Ishikawa (cell line): ENCODE data around the gene DNAL4.

Source experiments
- CEBPB ChIP-seq: IDR thresholded peaks from 2 replicates; pipeline ENCODE4 v1.6.1; 2012
- CREB1 ChIP-seq: IDR thresholded peaks from 2 replicates; pipeline ENCODE4 v1.6.1; 2012; ENCODE audit warnings: low read depth
- EGR1 ChIP-seq: IDR thresholded peaks from 2 replicates; pipeline ENCODE4 v1.6.1; 2012
- EP300 ChIP-seq: IDR thresholded peaks from 2 replicates; pipeline ENCODE4 v1.6.1; 2012; ENCODE audit warnings: borderline replicate concordance
- FOXM1 ChIP-seq: IDR thresholded peaks from 2 replicates; pipeline ENCODE4 v1.6.1; 2012; ENCODE audit warnings: low read depth, borderline replicate concordance
- MAX ChIP-seq: IDR thresholded peaks from 2 replicates; pipeline ENCODE4 v1.6.1; 2012
- NFIC ChIP-seq: IDR thresholded peaks from 2 replicates; pipeline ENCODE4 v1.6.1; 2012
- RAD21 ChIP-seq: IDR thresholded peaks from 2 replicates; pipeline ENCODE4 v1.6.1; 2012; ENCODE audit warnings: low read depth
- REST ChIP-seq: IDR thresholded peaks from 2 replicates; pipeline ENCODE4 v1.6.1; 2012; ENCODE audit warnings: low read depth, mild to moderate bottlenecking
- TAF1 ChIP-seq: IDR thresholded peaks from 2 replicates; pipeline ENCODE4 v1.6.1; 2012; ENCODE audit warnings: low read depth, mild to moderate bottlenecking
- TCF12 ChIP-seq: IDR thresholded peaks from 2 replicates; pipeline ENCODE4 v1.6.1; 2012; ENCODE audit warnings: low read depth
- TEAD4 ChIP-seq: IDR thresholded peaks from 2 replicates; pipeline ENCODE4 v1.6.1; 2012
- YY1 ChIP-seq: IDR thresholded peaks from 2 replicates; pipeline ENCODE4 v1.6.1; 2012; ENCODE audit warnings: low read depth
- ZBTB7A ChIP-seq: IDR thresholded peaks from 2 replicates; pipeline ENCODE4 v1.6.1; 2012; ENCODE audit warnings: low read depth
- TF ChIP-seq, protein P1 (sequence below): IDR thresholded peaks from 2 replicates; pipeline ENCODE4 v1.6.1; 2012

The DNAL4 gene

DNA sequence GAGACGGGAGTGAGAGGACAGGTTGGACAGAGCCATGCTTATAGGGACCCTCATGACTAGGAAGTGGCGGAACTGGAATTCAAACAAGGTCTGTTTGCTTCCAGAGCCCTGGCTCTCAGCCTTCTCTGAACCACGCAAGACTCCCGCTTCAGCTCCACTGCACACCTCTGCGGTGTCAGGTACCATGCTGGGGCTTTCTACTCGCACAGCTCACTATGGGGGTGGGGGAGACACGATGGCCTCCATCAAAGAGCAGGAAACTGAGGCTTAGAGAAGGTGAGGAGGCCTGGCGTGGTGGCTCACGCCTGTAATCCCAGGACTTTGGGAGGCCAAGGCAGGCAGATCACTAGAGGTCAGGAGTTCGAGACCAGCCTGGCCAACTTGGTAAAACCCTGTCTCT is 52.4 kb downstream of the DNAL4 start:
- no peak for TF ChIP-seq TAF1
- no peak for TF ChIP-seq EP300
- TF ChIP-seq TEAD4: no peak
- TF ChIP-seq NFIC: no peak
- TF ChIP-seq CREB1: no peak
- no peak for TF ChIP-seq MAX
- TF ChIP-seq RAD21: no peak
- TF ChIP-seq TCF12: no peak
- no peak for TF ChIP-seq ZBTB7A
- TF ChIP-seq EGR1: no peak
- no peak for TF ChIP-seq FOXM1
- TF ChIP-seq CEBPB: no peak
- no peak for TF ChIP-seq REST
- TF ChIP-seq YY1: no peak
- TF ChIP-seq, protein P1, sequence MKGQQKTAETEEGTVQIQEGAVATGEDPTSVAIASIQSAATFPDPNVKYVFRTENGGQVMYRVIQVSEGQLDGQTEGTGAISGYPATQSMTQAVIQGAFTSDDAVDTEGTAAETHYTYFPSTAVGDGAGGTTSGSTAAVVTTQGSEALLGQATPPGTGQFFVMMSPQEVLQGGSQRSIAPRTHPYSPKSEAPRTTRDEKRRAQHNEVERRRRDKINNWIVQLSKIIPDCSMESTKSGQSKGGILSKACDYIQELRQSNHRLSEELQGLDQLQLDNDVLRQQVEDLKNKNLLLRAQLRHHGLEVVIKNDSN: no peak

- TF ChIP-seq REST: no peak
- TF ChIP-seq RAD21: no peak
- TF ChIP-seq FOXM1: no peak
- no peak for TF ChIP-seq TEAD4
- no peak for TF ChIP-seq YY1
- TF ChIP-seq TCF12: no peak
- TF ChIP-seq, protein P1: no peak
- TF ChIP-seq NFIC: no peak
- no peak for TF ChIP-seq EP300
- no peak for TF ChIP-seq MAX
- TF ChIP-seq CEBPB: no peak
- TF ChIP-seq ZBTB7A: no peak
- TF ChIP-seq TAF1: no peak
- TF ChIP-seq EGR1: no peak
- TF ChIP-seq CREB1: no peak
Measured at GRCh38 chr22:38741166-38741565, 52.8 kb downstream of the DNAL4 start.

- TF ChIP-seq YY1 (no peak), TAF1 (no peak), CEBPB (no peak), CREB1 (no peak), EP300 (no peak), REST (no peak), NFIC (no peak), TEAD4 (no peak)
Measured at GRCh38 chr22:38740754-38741153, 53.2 kb downstream of the DNAL4 start.

GRCh38 chr22:38740116-38740723 is 53.7 kb downstream of the DNAL4 start:
- TF ChIP-seq EGR1: no peak
- no peak for TF ChIP-seq TAF1
- no peak for TF ChIP-seq TCF12
- no peak for TF ChIP-seq NFIC
- no peak for TF ChIP-seq REST
- no peak for TF ChIP-seq YY1
- TF ChIP-seq, protein P1: no peak
- TF ChIP-seq MAX: no peak
- no peak for TF ChIP-seq TEAD4
- no peak for TF ChIP-seq FOXM1
